SU-DHL-6 (cell line): ENCODE data around the gene NFIA.

Experiments used
- CTCF ChIP-seq: fragments of 200-600 bp; sonication (generic); IDR thresholded peaks from one replicate; pipeline ENCODE4 v1.5.1; 2017; ENCODE audit warnings: antibody characterized with exemption, mild to moderate bottlenecking, low read length, moderate library complexity; ENCODE audit not compliant: insufficient read depth, poor library complexity, severe bottlenecking
- EZH2phosphoT487 ChIP-seq: fragments of 200-600 bp; sonication (generic), shearing (Covaris generic); conservative IDR thresholded peaks from 2 replicates; pipeline ENCODE4 v1.6.1; 2018; ENCODE audit warnings: mild to moderate bottlenecking, antibody characterized with exemption, low read length, moderate library complexity, mixed read lengths

- TF ChIP-seq CTCF (no peak), EZH2phosphoT487 (no peak)
Observed at GRCh38 chr1:61265665-61266064, 183.3 kb downstream of the NFIA start.
